ENCODE results near the gene WNT5B.

GRCh38 chr12:1606021-1606622 is 22.9 kb upstream of the WNT5B start:
- TF ChIP-seq CTCF (IDR thresholded peaks at IDR 0.05) (no peak), POLR2A (IDR thresholded peaks at IDR 0.05) (peak; percentile 60), EP300 (IDR thresholded peaks at IDR 0.05) (no peak)

All from ovary (tissue), 3 donors.